Measurements from ENCODE around the gene FIGN.

The FIGN gene

GRCh38 chr2:163736433-163737189, 803 bp upstream of the FIGN start:
- DNase-seq: peak; percentile 64

DNA sequence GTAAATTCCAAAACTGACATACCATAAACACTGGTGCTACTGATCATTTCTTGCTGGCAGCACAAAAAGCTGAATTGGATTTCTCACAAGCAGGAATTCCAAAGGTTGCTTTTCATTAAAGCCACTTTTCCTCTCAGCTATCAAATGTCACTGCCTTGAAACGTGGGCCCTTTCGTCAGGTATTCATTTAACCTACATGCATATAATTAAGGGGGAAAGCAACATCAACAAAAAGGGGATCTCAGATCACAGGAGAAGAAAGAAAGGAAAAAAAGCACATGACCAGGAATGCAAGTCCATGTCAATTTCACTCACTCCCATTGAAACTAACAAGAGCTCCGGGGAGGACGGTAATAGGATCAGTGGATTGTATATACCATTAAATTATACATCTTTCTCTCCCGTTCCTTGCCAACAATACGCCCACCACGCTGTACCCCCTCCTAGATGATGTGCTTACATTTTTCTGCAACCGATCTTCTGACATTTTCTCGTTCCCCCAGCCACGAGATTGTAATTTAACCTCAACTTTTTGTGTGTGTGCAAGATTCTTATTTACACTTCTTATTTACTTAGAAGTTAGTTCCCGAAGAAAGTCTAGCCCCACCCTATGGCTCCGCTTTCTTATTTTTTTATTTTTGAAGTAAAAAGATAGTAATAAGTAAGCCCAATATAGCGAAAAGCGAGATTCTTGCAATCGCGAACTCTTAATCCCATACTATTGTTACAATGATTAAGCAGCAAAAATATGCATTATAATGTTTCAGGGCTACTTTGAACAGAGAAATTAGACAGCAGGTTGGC, 725 bp downstream of the FIGN start:
- DNase-seq: peak; percentile 41

- DNase-seq: peak; percentile 46
These were observed 1.4 kb downstream of the FIGN start for GRCh38 chr2:163734401-163734800.

DNA sequence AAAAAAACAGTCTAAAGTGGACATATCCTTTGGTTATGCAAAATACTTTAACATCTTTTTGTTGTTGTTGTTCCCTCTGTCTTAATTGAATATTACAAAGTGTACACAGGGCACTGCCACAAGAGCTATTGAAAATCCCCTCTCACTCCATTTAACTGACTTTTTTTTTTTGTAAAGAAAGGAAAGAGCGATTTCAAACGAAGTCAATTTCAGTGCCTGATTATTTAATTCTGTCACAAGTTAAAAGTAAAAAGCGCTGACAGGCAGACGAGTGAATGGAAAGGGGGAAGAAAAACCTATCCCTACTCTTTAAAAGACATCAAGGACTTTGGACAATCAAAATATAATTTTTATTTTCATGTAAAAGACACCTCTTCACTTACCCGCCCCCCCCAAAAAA, 1.9 kb downstream of the FIGN start:
- DNase-seq: no peak

GRCh38 chr2:163733301-163733938, 2.4 kb downstream of the FIGN start:
- DNase-seq: no peak

DNA sequence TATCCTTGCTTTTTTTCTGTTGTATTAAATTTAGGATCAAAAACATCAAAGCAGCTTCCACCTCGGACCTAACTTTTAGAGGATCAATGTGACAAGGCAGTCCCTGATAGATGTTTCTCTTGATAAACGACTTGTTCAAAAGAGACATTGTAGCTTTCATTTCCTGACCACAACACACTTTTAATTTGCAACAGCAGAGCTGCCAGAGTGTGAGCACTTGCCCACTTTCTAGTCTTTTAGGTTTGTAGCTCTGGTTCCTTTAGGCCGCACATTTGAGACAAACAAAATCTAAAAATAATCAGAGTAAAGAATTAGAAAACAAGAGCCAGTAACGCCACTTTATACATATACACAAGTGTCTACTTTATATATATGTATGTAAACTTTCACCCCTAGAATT, 3.1 kb downstream of the FIGN start:
- DNase-seq: peak; percentile 18

- DNase-seq: no peak
These were observed 4.1 kb downstream of the FIGN start for GRCh38 chr2:163731735-163732134.

DNA sequence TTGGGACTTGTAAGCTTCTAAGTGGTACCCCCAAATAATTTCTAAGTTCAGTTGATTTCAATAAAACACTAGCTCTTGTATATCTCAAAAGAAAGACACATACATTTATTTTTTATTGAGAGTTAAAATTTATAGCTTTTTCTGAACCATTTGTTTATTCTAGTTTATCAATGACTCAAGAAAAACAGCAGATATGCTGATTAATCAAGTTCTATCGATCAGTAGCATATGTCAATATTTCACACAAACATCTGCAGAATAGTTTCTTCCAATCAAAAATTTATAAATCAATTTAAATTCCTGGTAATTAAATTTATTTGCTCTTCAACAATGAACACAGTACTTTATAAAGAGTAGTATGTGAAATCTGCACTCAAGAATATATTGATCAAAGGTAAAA, 5.3 kb downstream of the FIGN start:
- no peak for DNase-seq

DNA sequence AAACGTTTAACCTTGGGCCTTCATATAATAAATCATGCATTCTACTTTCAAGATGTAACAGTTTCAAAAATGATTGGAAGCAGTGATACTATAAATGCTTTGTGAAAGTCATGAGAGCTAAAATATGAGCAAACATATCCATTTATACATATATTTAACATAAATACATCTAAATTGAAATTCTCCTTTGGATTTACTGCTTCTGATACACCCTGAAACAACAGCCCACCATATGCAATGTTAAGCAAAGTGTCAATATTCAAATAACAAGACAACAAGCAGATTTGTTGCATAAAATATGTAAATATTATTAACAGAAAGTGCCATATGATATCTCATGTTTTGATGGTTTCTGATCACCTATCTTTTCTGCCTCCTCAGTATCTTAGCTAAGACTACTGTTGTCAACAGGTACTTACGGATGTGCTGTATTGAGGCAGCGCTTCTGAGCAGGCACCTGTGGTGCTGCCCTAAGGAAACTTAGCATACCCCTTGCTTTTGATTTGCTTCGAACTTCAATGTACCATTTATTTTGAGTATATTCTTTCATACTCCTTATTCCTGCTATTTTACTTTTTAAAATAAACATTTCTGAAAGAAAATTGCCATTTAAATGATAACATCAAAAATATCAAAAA, 6.1 kb downstream of the FIGN start:
- DNase-seq: no peak

GRCh38 chr2:163723881-163724280, 11.9 kb downstream of the FIGN start:
- DNase-seq: no peak

- no peak for DNase-seq
These were observed 12.5 kb downstream of the FIGN start for GRCh38 chr2:163723348-163723747.

GRCh38 chr2:163719331-163719730, 16.5 kb downstream of the FIGN start:
- no peak for DNase-seq

GRCh38 chr2:163717993-163718680, 17.7 kb downstream of the FIGN start:
- DNase-seq: no peak

- no peak for DNase-seq
These were observed 18.3 kb downstream of the FIGN start for GRCh38 chr2:163717515-163717914.

DNA sequence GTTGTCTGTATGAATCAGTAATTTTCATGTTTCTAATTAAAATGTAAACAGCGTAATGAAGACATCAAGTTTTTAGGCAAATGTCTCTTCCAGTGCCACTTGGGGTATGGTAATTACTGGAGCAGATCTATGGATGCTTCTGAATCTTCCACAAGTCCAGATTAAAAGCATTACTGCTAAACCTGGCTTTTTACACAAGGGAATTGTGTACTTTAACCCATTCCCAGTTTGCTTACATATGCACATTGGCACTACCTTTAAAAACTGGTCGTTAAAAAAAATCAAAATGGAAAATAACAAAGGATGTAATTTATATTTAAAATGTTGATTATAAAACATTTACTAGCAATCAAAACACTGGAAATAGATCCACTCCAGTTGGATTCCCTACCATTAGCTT, 19.7 kb downstream of the FIGN start:
- DNase-seq: no peak

DNA sequence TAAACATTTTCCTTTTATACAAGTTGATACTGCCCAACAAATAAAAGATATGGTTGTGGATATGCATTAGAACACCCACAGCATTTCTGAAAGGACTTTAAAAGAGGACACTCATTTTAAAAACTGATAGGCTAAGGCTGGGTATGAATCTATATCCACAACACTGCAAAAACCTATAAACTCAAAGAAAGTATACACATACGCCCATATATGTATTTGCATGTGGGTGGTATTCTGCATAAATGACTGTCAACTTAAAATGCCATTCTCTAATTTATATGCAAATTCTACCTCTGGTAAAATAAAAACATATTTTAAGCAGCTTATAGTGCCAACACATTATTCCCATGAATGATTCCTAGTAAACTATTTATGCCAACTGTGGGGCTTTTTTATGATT, 20.1 kb downstream of the FIGN start:
- peak; percentile 91 for DNase-seq

- no peak for DNase-seq
These were observed 20.6 kb downstream of the FIGN start for GRCh38 chr2:163715199-163715598.

DNA sequence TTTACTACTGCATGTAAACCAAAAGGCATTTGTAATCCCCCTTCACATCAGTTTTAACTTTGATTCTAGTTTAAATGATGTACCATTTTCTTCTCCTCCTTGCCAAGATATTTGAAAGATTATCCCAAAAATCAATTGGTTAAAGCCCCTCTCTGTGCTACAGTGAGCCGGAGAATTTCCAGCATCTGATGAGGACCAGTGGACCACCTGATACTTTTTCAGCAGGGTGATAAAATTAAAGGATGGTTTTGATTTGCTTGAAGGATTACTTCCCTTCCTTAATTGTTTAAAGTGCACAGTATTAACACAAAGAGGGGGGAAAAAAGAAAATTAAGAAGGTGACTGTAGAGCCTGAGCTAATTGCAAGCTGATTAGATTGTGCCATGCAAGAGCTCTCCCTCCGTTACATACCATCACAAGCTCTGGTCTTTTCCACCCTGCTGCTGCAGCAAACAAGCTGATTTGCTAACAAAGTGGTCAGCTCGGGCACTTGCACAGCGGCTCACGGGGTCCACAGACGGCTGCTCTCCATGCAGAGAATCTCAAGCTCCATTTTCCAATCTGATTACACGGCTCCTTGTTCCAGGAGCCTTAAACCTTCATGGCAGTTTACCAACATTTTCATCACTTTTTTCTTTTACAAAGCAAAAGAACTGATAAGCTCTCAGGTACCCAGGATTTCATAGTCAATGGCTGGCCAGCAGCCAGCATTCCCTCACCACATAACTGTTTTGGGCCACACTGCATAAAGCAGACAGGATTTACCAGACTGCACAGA, 22.1 kb downstream of the FIGN start:
- no peak for DNase-seq

- DNase-seq: no peak
These were observed 24.1 kb downstream of the FIGN start for GRCh38 chr2:163711699-163712098.

GRCh38 chr2:163711258-163711657, 24.6 kb downstream of the FIGN start:
- no peak for DNase-seq

DNA sequence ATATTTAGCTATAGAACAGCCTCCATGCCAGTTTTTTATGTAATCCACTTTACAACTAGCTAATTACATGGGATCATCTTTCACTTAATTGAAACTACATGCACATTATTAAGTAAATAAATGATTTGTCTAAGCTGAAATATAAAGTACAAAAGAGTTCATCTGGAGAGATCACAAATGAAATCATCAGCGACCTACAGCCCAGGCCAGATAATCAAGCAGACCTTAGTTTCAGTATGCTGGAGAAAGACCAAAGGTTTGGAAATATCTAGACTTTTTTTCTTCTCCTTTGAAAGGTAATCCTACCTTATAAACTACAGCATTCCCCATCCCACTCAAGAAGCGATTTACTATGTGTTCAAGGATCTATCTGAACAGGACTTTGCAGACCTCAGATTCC, 26.5 kb downstream of the FIGN start:
- DNase-seq: no peak

DNA sequence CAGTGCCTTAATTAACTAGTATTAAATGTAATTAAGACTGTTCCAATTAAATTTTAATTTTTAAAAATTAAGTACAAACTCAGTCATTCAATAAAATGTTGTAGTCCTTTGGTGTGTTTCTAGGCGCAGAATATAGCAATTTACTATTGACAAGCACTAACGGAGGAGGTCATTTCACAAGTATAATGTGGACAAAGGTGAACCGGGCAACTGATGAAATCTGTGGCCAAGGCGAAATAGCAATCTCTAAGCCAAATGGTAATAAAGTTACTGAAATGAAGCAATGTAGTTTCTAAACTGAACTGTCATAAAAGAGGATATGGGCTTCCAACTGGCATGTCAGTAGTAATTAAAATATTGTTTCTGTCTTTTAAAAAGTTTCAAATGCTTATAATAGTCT, 27.5 kb downstream of the FIGN start:
- no peak for DNase-seq

Data from NCI-H526 treated with DMSO at 0.1 percent for 48 hours (cell line).